ENCODE results near the gene PHLDB1.
"Not testable (repeated sequence)": the region's sequence is repeated elsewhere in the genome, so short reads cannot be mapped to it uniquely, and the experiment has no call there.

PHLDB1 gene

GRCh38 chr11:118607401-118608359 is at the start of gene PHLDB1:
PHLDB1 (plus strand) TSS chr11:118607615; CDS start chr11:118613837, 6,222 bp downstream.
- peak within 1 kb of the TSS; percentile 55 to 97 (median 87) for H3K27ac ChIP-seq
- peak within 1 kb of the TSS; percentile 49 to 63 (median 59) for H3K4me3 ChIP-seq

- H3K4me3 ChIP-seq, result no peak overlapping the region
- no peak overlapping the region for H3K27ac ChIP-seq
Observed at GRCh38 chr11:118560806-118561205, 46.6 kb upstream of the PHLDB1 start.

DNA sequence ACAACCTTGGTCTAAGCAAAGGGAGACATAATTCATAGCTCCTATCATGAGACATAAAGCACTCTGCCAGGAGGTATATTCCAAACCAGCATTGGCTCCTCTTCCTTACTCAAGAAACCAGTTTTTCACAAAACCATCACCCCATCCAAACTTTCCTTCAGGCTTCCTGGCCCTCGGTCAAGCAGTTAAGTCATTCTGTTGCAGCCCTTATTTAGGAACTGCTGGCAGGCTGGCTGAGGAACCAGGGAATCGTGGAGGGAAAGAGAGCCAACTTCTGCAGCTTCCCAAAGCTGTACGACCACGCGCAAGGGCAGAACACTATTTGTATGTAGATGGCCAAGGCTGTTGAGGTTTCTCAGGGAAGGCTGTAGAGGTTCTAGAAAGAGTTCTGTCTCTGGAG is 42.4 kb upstream of the PHLDB1 start:
- Histone ChIP-seq H3K27ac (peak overlapping the region in 14 of 21 experiments; percentile 23 to 89 (median 82)), H3K4me3 (peak overlapping the region; percentile 34 to 57 (median 49))

- H3K27ac ChIP-seq, result no peak overlapping the region
- H3K4me3 ChIP-seq, result no peak overlapping the region
Observed at GRCh38 chr11:118569670-118570069, 37.7 kb upstream of the PHLDB1 start.

DNA sequence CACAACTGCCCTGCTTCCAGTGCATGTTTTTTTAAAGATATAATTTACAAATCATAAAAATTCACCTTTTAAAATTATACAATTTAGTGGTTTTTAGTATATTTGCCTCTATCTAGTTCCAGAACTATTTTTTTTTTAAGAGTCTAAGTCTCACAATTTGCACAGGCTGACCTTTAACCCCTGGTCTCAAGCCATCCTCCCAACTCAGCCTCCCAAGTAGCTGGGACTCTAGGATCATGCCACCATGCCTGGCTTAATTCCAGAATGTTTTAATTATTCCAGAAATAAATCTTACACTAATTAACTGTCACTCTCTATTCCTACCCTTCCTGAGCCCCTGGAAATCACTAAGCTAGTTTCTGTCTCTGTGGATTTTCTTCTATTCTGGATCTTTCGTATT is 36.6 kb upstream of the PHLDB1 start:
- Histone ChIP-seq H3K27ac (no peak overlapping the region), H3K4me3 (no peak overlapping the region)

DNA sequence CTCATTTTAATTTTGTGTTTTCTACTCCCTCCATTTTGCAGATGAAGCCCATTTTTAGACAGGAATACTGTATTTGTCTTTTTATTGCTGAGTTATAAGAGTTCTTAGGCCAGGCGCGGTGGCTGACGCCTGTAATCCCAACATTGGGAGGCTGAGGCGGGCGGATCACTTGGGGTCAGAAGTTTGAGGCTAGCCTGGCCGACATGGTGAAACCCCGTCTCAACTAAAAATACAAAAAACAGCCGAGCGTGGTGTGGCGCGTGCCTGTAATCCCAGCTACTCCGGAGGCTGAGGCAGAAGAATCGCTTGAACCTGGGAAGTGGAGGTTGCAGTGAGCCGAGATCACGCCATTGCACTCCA is 35.7 kb upstream of the PHLDB1 start:
- peak overlapping the region in 20 of 21 experiments; percentile 92 to 100 (median 98) for H3K27ac ChIP-seq

DNA sequence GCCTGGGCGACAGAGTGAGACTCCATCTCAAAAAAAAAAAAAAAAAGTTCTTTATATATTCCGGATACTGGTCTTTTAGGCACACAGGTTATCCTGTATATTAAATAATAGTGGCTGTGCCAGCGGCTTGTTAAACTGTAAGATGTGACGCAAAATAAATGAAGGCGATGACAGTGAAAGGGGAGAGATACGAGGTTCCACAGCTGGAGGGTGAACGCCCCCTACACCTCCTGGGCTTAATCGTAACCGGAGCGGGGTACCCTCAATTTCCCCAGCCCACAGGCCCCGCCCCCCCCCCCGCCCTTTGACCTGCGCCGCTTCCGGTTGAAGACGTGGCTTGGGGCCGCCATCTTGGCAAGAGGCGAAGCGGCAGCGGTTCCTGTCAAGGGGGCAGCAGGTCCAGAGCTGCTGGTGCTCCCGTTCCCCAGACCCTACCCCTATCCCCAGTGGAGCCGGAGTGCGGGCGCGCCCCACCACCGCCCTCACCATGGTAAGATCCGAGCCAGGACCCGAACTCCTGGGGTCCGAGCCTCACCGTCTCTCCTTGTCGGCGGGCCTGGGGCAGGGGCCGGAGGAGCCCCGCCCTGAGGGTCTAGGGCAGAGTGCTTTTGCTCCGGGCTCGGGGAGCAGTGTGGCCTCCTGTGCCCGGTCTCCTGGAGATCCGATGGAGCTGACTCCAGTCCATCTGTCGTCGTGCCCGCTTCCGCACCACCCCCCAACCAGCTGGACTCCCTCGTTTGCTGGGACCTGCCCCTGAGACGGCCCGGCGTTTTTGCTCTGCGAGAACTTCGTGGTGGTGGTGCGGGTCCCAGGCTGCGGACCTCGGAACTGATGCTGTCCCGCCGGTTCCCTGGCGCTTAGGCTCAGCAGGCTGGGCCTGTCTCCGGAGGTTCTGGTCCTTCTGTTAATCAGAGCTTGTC is 35.1 kb upstream of the PHLDB1 start, which contains the start of gene ARCN1:
Gene ARCN1, plus strand, starts transcription at position 349 of the 920 bp plus-strand sequence. Its CDS starts 139 bp downstream, at position 488.
- peak within 1 kb of the TSS; percentile 74 to 98 (median 92) for H3K4me3 ChIP-seq
- H3K27ac ChIP-seq, result peak within 1 kb of the TSS; percentile 92 to 100 (median 98)

More for the DNA sequence above, 35.7 kb upstream of the PHLDB1 start:
- peak overlapping the region; percentile 74 to 98 (median 92) for H3K4me3 ChIP-seq

DNA sequence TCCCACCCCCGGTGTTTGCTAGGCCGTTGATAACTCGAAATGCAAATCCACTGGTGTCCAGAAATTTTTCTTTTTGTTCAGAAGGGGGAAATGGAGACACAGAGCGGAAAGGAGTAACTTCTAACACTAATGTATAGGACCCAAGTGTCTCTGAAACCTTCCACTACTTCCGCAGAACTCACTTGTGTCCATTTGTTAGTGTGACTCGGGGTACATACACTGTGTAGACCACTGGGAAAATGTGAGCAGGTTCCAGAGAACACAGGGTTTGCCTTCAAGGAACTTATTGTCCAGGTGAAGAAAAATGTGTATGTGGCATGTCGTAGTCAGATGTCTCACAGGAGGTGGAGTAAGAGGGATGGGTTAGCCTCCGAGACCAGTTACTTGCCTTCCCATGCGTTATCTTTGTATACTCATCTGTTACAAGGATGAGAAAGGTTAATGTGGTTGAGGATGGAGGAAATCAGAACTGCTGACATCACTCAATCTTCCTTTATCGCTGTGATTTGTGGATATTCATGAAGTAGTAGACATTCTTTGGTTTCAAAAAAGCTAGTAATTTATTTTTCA is 34.3 kb upstream of the PHLDB1 start:
- peak overlapping the region; percentile 74 to 98 (median 92) for H3K4me3 ChIP-seq
- peak overlapping the region; percentile 92 to 100 (median 98) for H3K27ac ChIP-seq

GRCh38 chr11:118574636-118575035 is 32.8 kb upstream of the PHLDB1 start:
- Histone ChIP-seq H3K27ac (no peak overlapping the region), H3K4me3 (peak overlapping the region in 1 of 7 experiments; percentile 1)

- not testable (repeated sequence) for H3K4me3 ChIP-seq, H3K27ac ChIP-seq
Observed at GRCh38 chr11:118577995-118578394, 29.4 kb upstream of the PHLDB1 start.

DNA sequence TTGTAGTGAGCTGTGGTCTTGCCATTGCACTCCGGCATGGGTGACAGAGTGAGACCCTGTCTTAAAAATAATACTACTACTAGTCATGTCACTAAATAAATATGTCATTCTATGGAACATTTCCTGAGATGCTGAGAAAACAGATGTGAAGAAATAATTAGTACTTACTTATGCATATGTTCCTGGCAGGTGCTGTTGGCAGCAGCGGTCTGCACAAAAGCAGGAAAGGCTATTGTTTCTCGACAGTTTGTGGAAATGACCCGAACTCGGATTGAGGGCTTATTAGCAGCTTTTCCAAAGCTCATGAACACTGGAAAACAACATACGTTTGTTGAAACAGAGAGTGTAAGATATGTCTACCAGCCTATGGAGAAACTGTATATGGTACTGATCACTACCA is 26.4 kb upstream of the PHLDB1 start:
- Histone ChIP-seq H3K4me3 (no peak overlapping the region), H3K27ac (peak overlapping the region in 2 of 21 experiments; percentile 6 to 37)

DNA sequence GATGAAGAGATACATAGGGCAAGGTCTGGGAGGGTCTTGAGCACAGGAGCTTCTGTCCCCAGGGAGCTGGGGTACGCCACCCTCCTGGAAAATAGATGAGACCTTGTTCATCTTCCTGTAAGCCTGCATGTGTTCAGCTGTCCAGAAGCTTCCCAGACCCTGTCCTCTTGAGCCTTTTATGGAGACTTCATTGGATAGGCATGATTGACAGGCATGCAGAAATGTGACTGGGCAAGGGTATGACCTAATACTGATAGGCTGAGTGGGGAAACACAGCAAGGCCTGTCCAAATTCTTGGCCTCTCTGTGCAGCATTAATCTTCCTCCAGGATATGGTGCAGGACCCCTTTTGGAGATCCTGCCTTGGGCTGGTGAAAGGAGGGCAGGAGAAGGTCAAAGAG is 19.5 kb upstream of the PHLDB1 start:
- Histone ChIP-seq H3K27ac (no peak overlapping the region), H3K4me3 (no peak overlapping the region)

DNA sequence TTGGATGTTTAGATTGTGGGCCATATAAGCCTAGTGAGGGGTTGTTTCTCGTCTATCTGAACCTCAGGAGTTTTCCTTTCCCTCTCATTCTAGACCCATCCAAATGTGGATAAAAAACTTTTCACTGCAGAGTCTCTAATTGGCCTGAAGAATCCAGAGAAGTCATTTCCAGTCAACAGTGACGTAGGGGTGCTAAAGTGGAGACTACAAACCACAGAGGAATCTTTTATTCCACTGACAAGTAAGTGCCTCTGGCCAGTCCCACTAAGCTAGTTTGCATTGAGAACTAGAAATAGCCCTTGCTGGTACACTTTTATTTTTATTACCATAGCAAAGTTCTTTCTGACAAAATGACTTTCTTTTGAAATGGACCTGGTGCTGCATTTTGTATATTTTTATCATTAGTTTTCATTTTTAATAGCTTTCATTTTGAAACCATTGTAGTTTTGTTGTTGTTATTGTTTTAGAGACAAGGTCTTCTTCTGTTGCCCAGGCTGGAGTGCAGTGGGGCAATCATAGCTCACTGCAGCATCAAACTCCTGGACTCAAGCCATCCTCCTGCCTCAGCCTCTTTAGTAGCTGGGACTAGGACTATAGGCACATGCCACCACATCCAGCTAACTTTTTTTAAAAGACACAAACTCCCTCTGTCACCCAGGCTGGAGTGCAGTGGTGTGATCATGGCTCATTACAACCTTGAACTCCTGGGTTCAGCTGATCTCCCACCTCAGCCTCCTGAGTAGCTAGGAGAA is 14.6 kb upstream of the PHLDB1 start:
- Histone ChIP-seq H3K4me3 (no peak overlapping the region), H3K27ac (peak overlapping the region in 3 of 21 experiments; percentile 7 to 34 (median 29))

DNA sequence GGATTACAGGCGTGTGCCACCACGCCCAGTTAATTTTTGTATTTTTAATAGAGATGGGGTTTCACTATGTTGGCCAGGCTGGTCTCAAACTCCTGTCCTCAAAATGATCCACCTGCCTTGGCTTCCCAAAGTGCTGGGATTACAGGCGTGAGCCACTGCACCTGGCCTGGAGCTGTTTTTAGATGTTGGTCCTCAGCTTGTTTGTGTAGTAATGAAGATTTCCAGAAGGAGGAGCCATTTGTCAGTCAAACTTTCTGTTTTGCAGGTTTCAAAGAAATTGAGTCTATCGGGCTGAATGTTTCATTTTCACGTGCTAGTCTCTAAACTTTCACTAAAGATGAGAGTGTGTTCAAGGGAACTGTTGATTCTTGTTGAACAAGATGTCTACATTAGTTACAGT is 12.4 kb upstream of the PHLDB1 start:
- peak overlapping the region in 2 of 21 experiments; percentile 17 to 49 for H3K27ac ChIP-seq

GRCh38 chr11:118596224-118597146 is 10.9 kb upstream of the PHLDB1 start:
- peak overlapping the region in 1 of 21 experiments; percentile 10 for H3K27ac ChIP-seq
- H3K4me3 ChIP-seq, result no peak overlapping the region

More for the DNA sequence above, 12.4 kb upstream of the PHLDB1 start:
- H3K4me3 ChIP-seq, result not testable (repeated sequence)

GRCh38 chr11:118597556-118597955 is 9.9 kb upstream of the PHLDB1 start:
- Histone ChIP-seq H3K27ac (peak overlapping the region in 1 of 21 experiments; percentile 3), H3K4me3 (no peak overlapping the region)

DNA sequence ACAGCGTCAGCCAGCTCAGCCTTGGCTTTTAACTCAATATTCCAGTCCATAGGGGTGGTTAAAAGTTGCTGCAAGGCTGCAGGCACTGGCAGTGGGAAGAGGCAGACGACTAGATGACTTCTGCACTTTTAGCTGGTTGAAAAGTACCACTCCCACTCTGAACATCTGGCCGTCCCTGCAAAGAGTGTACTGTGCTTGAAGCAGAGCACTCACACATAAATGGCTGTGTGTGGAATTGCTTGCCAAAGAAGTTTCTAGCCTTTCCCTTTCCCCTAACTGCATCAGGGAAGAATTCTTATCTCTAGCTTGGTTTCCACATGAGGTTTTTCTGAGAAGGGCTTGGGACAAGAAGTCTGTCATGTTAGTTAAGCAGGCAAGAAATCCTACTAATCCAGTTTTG is 5.1 kb upstream of the PHLDB1 start:
- H3K27ac ChIP-seq, result peak overlapping the region in 2 of 21 experiments; percentile 2 to 34
- no peak overlapping the region for H3K4me3 ChIP-seq

- not testable (repeated sequence) for H3K4me3 ChIP-seq
- peak overlapping the region in 9 of 21 experiments; percentile 5 to 70 (median 26) for H3K27ac ChIP-seq
Observed at GRCh38 chr11:118603709-118604108, 3.7 kb upstream of the PHLDB1 start.
